Endodermal cell (in vitro differentiated cells): ENCODE data around the gene SPAG9. TPM values are rescaled to one million over a fixed set of nuclear protein-coding genes. Genes with fewer than 3 reads are reported as not detected.
A peak's percentile ranks its signal among the peaks of the same experiment; 100 is the strongest.

Experiments used
- DNase-seq: peaks from one replicate; pipeline ENCODE4 v3.0.0-alpha.2; 2017
- H3K27ac ChIP-seq: 2 replicates; pipeline ENCODE4 v1.5.1; 2013; ENCODE audit warnings: mild to moderate bottlenecking, low read depth, low read length, moderate library complexity
- H3K27me3 ChIP-seq: 2 replicates; pipeline ENCODE4 v1.6.1; 2013; ENCODE audit warnings: mild to moderate bottlenecking, low read length, moderate library complexity; ENCODE audit not compliant: insufficient read depth, control insufficient read depth, poor library complexity, severe bottlenecking
- H3K36me3 ChIP-seq: 2 replicates; pipeline ENCODE4 v1.7.0; 2013; ENCODE audit warnings: mild to moderate bottlenecking, low read length, moderate library complexity; ENCODE audit not compliant: control insufficient read depth, insufficient read depth
- H3K4me1 ChIP-seq: one replicate; pipeline ENCODE4 v1.7.0; 2013; ENCODE audit warnings: low read length; ENCODE audit not compliant: control insufficient read depth, insufficient read depth
- H3K4me3 ChIP-seq: 2 replicates; pipeline ENCODE4 v1.5.1; 2013; ENCODE audit warnings: mild to moderate bottlenecking, low read length, moderate library complexity
- H3K9ac ChIP-seq: 2 replicates; pipeline ENCODE4 v1.6.1; 2013; ENCODE audit warnings: mild to moderate bottlenecking, low read length, moderate library complexity; ENCODE audit not compliant: poor library complexity, severe bottlenecking; ENCODE audit errors: extremely low read depth
- H3K9me3 ChIP-seq: 2 replicates; pipeline ENCODE4 v1.6.1; 2013; ENCODE audit warnings: mild to moderate bottlenecking, low read length, moderate library complexity; ENCODE audit not compliant: control insufficient read depth
- H3K27ac Mint-ChIP-seq: 2 replicates; pipeline ENCODE4 v1.8.0; 2020; ENCODE audit warnings: mixed read lengths
- H3K27me3 Mint-ChIP-seq: 2 replicates; pipeline ENCODE4 v1.8.0; 2021; ENCODE audit warnings: mild to moderate bottlenecking, mixed read lengths; ENCODE audit not compliant: insufficient read depth
- H3K36me3 Mint-ChIP-seq: 2 replicates; pipeline ENCODE4 v1.8.0; 2020; ENCODE audit warnings: low read depth, mixed read lengths
- H3K4me1 Mint-ChIP-seq: 2 replicates; pipeline ENCODE4 v1.8.0; 2020; ENCODE audit warnings: mixed read lengths
- H3K4me3 Mint-ChIP-seq: 2 replicates; pipeline ENCODE4 v1.8.0; 2020; ENCODE audit warnings: mild to moderate bottlenecking, moderate library complexity, mixed read lengths
- H3K9me3 Mint-ChIP-seq: 2 replicates; pipeline ENCODE4 v1.8.0; 2020; ENCODE audit warnings: mild to moderate bottlenecking, mixed read lengths
- CTCF ChIP-seq: fragments of 200-600 bp; sonication (generic); conservative IDR thresholded peaks from 2 replicates; pipeline ENCODE4 v1.5.0; 2021; ENCODE audit warnings: antibody characterized with exemption, mild to moderate bottlenecking
- WGBS, 2 experiments: methylation state at CpG; one replicate each; pipeline versions ENCODE4 v1.1.5 to v1.1.7; 2013; ENCODE audit warnings: missing lambda C conversion rate in 2 of 2, mixed read lengths in 1 of 2; ENCODE audit not compliant: insufficient coverage in 1 of 2, insufficient read length in 1 of 2; 5-methylcytosine and 5-hydroxymethylcytosine counted together
- total RNA-seq, 2 donors: library from RNA; stranded (reverse); fragmentation: NEBNext Ultra II Directional in 1 of 2; extraction: Animal tissue kit (Norgen Biotek cat#: 25700) in 1 of 2; gene quantifications; 2 replicates in 1 of 2; 3 replicates in 1 of 2; pipeline ENCODE4 v1.2.1, GENCODE V29; 2021

The SPAG9 gene
- total RNA-seq, 2 donors from 2014 or later = 64.8 to 77.7 TPM

GRCh38 chr17:51029568-51030463, 90.9 kb downstream of the SPAG9 start:
- WGBS, 2 experiments = 83% methylated on average over 1 of the region's 3 CpGs; no CpG with 5 or more reads in 1 of the 2 experiments
- peaks cover 13% of the 10 kb centered on the region for H3K36me3 Mint-ChIP-seq
- DNase-seq = no peak
- no peak overlapping the region for H3K4me3 ChIP-seq
- no peak overlapping the region for H3K27ac Mint-ChIP-seq
- H3K27ac ChIP-seq = peak overlapping the region; percentile 36
- no peaks in the 10 kb centered on the region for H3K4me1 ChIP-seq
- H3K9ac ChIP-seq = no peak overlapping the region
- no peaks in the 10 kb centered on the region for H3K27me3 Mint-ChIP-seq
- no peaks in the 10 kb centered on the region for H3K9me3 Mint-ChIP-seq
- H3K4me3 Mint-ChIP-seq = no peak overlapping the region
- H3K27me3 ChIP-seq = no peaks in the 10 kb centered on the region
- H3K4me1 Mint-ChIP-seq = no peaks in the 10 kb centered on the region
- H3K9me3 ChIP-seq = no peaks in the 10 kb centered on the region
- H3K36me3 ChIP-seq = peaks cover 9% of the 10 kb centered on the region
- no peak for TF ChIP-seq CTCF

DNA sequence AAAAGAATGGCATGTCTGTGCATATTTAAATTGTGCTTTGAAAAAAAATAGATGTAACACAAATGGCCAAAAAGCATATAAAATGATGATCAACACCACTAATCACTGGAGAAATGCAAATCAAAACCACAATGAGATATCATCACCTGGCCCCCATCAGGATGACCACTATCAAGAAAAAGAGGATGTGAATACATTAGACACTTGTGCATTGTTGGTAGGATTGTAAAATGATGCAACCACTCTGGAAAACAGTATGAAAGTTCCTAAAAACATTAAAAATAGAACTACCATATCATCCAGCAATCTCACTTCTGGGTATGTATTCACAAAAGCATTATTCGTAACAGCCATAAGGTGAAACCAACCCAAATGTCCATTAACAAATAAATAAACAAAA, 91.5 kb downstream of the SPAG9 start:
- WGBS, 2 experiments = 83 to 93% methylated on average over 1 of the region's 1 CpG
- TF ChIP-seq CTCF = no peak

GRCh38 chr17:51028176-51028863, 92.3 kb downstream of the SPAG9 start:
- Mint-ChIP-seq H3K27ac (no peak overlapping the region), H3K4me3 (no peak overlapping the region), H3K9me3 (no peaks in the 10 kb centered on the region), H3K4me1 (no peaks in the 10 kb centered on the region), H3K27me3 (no peaks in the 10 kb centered on the region), H3K36me3 (peaks cover 12% of the 10 kb centered on the region)
- no peak for DNase-seq
- Histone ChIP-seq H3K9ac (no peak overlapping the region), H3K4me3 (no peak overlapping the region), H3K9me3 (no peaks in the 10 kb centered on the region), H3K27me3 (no peaks in the 10 kb centered on the region), H3K4me1 (no peaks in the 10 kb centered on the region), H3K36me3 (peaks cover 3% of the 10 kb centered on the region), H3K27ac (no peak overlapping the region)
- WGBS, 2 experiments = 100% methylated on average over 1 of the region's 1 CpG; no CpG with 5 or more reads in 1 of the 2 experiments
- TF ChIP-seq CTCF = no peak

More for the DNA sequence above, 91.5 kb downstream of the SPAG9 start:
- no peak for DNase-seq
- Mint-ChIP-seq H3K27me3 (no peaks in the 10 kb centered on the region), H3K27ac (no peak overlapping the region), H3K9me3 (no peaks in the 10 kb centered on the region), H3K4me3 (no peak overlapping the region), H3K36me3 (peaks cover 13% of the 10 kb centered on the region), H3K4me1 (no peaks in the 10 kb centered on the region)
- peaks cover 6% of the 10 kb centered on the region for H3K36me3 ChIP-seq
- no peak overlapping the region for H3K4me3 ChIP-seq
- H3K4me1 ChIP-seq = no peaks in the 10 kb centered on the region
- no peak overlapping the region for H3K27ac ChIP-seq
- H3K27me3 ChIP-seq = no peaks in the 10 kb centered on the region
- no peak overlapping the region for H3K9ac ChIP-seq
- no peaks in the 10 kb centered on the region for H3K9me3 ChIP-seq
